NCI-H1417 treated with DMSO at 0.1 percent for 48 hours (cell line): Measurements from ENCODE around the gene ZBTB44.
"Not testable (repeated sequence)": the region's sequence is repeated elsewhere in the genome, so short reads cannot be mapped to it uniquely, and the experiment has no call there.

Experiments
- DNase-seq: peaks from one replicate; lab custom pipeline; 2025; lab: John Stamatoyannopoulos, UW

The ZBTB44 gene

DNA sequence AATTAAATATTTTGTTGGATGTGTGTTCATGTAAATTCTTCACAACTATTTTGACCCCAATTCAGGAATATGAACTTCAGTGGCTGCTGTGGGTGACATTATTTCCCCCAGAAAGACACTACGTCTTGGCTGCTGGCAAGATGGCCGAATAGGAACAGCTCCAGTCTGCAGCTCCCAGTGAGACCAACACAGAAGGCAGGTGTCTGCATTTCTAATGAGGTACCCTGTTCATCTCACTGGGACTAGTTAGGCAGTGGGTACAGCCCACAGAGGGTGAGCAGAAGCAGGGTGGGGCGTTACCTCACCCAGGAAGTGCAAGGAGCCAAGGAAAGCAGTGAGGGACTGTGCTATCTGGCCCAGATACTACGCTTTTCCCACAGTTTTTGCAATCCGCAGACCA lies 65.3 kb downstream of the ZBTB44 start:
- DNase-seq: no peak

- peak; percentile 10 for DNase-seq
Observed at GRCh38 chr11:130247319-130247718, 67.4 kb downstream of the ZBTB44 start.

DNA sequence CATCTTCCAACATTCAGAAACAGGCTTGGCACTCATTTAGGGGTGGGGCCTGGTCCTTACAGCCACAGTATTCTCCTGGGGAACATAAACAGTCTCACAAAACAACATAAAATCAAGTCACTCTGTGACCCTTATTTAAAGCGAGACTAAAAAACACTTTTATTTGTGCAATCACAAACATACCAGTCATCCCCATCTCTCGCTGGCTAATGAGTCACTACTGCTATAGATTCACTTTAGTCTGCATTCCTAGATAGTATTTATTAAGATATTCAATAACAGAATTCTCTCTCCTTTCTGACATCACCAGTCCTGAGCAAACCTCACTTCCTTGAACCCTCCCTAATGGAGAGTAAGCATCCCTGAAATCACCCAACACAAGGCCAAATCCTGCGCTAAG lies 68.0 kb downstream of the ZBTB44 start:
- DNase-seq: no peak

- DNase-seq: no peak
Observed at GRCh38 chr11:130246270-130246669, 68.4 kb downstream of the ZBTB44 start.

GRCh38 chr11:130245375-130245774 lies 69.3 kb downstream of the ZBTB44 start:
- DNase-seq: not testable (repeated sequence)

- DNase-seq: no peak
Observed at GRCh38 chr11:130244848-130245247, 69.9 kb downstream of the ZBTB44 start.

DNA sequence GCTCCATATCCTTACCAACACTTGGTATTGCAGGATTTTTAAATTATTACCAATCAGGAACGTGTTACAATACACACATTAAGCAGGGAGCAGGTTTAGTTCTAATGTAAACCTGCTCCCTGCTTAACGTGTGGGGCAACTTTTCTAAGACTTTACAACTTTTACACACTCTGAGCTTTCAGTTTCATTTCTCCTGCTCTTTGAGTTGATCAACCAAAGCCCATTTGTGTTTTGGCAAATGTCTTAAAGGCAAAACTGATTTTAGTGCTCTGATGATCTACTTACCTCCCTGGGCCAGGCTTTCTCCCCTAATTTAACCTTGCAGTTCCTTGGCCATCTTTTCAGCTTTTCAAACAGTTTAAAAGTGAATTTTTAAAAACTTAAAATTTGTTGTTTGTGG lies 70.9 kb downstream of the ZBTB44 start:
- DNase-seq: no peak

GRCh38 chr11:130241713-130242112 lies 73.0 kb downstream of the ZBTB44 start:
- no peak for DNase-seq

- no peak for DNase-seq
Observed at GRCh38 chr11:130237282-130238006, 77.3 kb downstream of the ZBTB44 start.

GRCh38 chr11:130234315-130234714 lies 80.4 kb downstream of the ZBTB44 start:
- DNase-seq: no peak

- not testable (repeated sequence) for DNase-seq
Observed at GRCh38 chr11:130233888-130234287, 80.8 kb downstream of the ZBTB44 start.

- not testable (repeated sequence) for DNase-seq
Observed at GRCh38 chr11:130233486-130233885, 81.2 kb downstream of the ZBTB44 start.

DNA sequence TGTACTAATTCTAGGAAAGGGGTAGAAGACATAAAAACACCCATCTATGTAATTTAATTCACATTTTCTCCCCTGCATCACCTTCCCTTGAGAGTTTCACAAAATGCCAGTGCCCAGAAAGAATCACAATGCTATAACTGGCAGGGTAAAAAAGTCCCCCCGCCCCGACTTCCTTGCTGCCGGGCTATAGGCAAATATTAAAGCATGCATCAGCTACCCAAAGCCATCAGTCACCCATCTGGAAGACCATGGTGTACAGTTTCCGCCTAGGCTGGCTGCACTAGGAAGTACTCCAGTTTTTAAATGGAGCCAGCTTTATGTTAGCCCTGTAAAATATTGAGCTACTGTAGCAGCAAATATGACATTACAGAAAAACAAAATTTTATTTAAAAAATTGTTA lies 87.3 kb downstream of the ZBTB44 start:
- DNase-seq: no peak

- DNase-seq: no peak
Observed at GRCh38 chr11:130223291-130223971, 91.3 kb downstream of the ZBTB44 start.

DNA sequence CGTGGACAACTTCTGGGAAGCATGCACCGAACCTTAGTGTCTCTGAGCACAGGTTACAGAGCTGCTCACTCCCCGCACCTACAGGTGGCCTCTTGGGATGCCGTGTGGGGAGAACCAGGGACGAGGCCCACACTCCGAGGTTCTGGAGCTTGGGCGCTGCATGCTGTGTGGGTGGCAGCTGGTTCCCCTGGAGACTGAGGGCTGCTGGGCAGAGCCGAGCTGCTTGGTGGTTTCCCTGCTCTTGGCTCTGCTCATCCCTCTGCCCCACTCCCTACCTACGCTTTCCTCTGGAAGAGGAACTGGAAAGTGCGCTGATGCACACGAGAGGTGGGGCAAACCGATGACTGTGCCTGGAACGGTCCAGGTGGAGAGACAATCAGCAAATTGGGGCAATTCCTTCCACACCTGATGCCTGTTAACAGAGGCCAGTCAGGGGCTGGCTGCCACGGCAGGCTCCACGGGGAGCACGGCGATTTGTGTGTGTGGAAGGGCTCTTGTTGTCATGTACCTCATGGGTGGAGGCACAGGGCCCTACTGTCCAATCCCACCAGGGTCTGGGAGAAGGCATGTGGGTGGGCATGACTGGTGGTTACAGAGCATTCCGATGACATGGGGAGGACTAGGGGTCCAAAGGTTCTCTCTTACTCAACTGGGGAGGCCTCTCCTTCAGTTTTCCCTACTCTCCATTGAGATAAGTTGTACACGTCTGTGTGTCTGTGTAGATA lies 94.2 kb downstream of the ZBTB44 start:
- DNase-seq: no peak

DNA sequence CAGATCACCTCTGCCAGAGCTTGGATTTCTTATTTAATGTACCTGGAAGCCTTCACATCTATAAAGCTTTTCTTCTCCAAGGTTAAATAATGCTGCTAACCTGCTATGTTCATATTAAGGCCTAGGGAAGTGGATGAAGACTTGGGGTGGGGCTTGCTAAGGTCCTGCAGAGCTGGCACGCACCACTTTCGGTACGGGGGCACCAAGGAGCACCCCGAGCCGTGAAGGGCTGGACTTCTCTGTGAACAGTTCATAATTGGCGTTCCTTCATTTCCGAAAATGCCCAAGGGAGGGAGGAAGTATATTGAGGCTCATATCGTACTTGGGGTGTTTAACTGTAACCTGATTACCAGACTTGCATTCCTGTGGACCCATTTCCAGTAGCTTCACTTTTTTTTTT lies 95.6 kb downstream of the ZBTB44 start:
- no peak for DNase-seq

GRCh38 chr11:130218501-130219070 lies 96.1 kb downstream of the ZBTB44 start:
- DNase-seq: no peak

- no peak for DNase-seq
Observed at GRCh38 chr11:130217133-130218031, 97.3 kb downstream of the ZBTB44 start.

DNA sequence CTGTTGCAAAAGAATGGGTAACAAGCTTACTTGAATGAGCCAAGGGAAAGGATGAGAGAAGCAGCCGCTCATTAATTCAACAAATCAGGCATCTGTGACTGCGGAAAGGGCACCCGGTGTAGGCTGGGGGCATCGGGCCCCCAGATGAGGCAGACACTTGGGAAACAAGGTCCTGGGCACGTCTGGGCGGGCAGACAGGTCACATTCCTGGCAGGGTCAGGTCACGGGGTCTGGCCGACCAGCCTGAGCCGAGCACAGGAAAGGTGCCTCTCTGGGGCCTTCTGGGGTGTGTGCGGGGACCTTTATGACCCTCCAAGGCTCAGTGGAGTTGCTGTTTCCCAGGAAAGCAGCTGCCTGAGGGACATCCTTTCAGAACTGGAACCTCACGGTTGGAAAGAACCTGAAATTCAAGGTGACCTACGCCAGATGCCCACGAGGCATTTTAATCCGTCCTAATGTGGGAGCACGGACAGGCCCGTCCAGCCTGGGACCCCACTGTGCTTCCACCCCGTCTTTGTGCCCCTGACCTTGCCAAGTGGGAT lies 98.1 kb downstream of the ZBTB44 start:
- no peak for DNase-seq

- no peak for DNase-seq
Observed at GRCh38 chr11:130216221-130216550, 98.5 kb downstream of the ZBTB44 start.

- DNase-seq: no peak
Observed at GRCh38 chr11:130215531-130216220, 99.0 kb downstream of the ZBTB44 start.
